Measurements from ENCODE around the gene OVCA2.
A peak's percentile ranks its signal among the peaks of the same experiment; 100 is the strongest.

The OVCA2 gene

GRCh38 chr17:2015314-2015713 lies 26.5 kb upstream of the OVCA2 start:
- DNase-seq, result no peak

GRCh38 chr17:2016494-2016893 lies 25.3 kb upstream of the OVCA2 start:
- no peak for DNase-seq

- no peak for DNase-seq
Observed at GRCh38 chr17:2017274-2017941, 24.4 kb upstream of the OVCA2 start.

DNA sequence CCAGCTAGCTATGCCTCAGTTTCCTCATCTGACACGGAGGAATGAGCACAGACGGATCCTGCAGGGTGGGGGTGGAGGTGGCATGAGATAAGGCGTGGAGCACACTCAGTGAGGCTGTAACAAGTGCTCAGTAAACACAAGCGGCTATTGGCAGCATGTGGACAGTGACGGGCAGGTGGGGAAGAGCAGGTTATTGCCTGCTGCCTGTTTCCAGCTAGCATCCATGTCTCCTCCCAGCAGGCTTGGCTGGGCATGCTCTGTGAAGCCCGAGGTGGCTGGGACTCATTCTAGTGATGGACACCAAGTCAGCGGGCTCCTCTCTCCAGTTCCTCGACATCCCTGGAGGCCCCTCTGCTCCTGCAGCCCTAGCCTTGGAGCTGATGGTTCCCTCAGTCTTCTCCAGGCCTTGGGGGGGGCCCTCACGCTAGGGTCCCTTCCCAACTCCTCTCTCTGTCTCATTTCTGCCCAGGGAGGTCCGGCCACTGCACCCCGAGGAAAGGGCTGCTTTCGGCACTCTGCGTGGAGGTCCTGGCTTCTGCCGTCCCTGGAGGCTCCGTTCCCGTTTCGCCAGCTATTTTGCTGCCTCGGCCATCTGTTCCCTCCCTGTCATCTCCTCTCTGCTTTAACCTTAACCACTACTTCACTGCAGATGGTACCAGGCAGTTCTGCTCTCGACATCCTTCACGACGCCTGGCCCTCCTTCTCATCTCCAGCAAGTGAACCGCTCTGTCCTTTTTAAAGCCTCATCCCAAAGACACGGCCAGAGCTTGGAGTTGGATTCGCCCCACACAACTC lies 22.9 kb upstream of the OVCA2 start:
- peak; percentile 13 for DNase-seq

- DNase-seq, result no peak
Observed at GRCh38 chr17:2019723-2020122, 22.1 kb upstream of the OVCA2 start.

- DNase-seq, result no peak
Observed at GRCh38 chr17:2020721-2021120, 21.1 kb upstream of the OVCA2 start.

DNA sequence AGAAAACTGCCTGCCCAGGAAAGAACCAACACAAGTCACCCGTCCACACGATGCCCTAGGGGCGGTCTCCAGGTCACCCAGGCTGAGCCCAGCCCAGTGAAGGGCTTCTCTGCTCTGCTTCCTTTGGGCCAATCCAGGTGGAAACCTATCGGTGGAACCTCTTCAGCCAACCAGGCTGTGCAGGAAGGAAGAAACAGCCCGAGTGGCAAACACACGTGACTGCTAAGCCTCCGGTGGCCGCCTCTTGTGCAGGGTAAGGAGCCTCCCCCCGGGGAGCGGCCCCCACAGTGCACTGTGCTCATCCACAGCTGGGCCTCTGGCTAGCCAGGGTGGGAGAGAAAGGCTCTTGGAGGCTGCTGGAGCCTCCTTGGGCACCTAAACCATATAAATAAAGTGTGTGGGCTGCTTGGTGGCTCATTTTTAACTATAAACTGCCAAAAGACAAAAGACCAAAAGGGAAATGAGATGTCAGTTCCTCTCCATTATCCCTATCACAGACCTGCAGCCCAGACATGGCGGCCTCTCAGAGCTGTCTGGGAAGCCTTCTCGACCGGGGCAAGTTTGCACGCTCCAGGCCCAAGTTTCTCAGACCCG lies 19.1 kb upstream of the OVCA2 start:
- no peak for DNase-seq

GRCh38 chr17:2023256-2023655 lies 18.6 kb upstream of the OVCA2 start:
- DNase-seq, result no peak

- no peak for DNase-seq
Observed at GRCh38 chr17:2023692-2024571, 17.9 kb upstream of the OVCA2 start.

DNA sequence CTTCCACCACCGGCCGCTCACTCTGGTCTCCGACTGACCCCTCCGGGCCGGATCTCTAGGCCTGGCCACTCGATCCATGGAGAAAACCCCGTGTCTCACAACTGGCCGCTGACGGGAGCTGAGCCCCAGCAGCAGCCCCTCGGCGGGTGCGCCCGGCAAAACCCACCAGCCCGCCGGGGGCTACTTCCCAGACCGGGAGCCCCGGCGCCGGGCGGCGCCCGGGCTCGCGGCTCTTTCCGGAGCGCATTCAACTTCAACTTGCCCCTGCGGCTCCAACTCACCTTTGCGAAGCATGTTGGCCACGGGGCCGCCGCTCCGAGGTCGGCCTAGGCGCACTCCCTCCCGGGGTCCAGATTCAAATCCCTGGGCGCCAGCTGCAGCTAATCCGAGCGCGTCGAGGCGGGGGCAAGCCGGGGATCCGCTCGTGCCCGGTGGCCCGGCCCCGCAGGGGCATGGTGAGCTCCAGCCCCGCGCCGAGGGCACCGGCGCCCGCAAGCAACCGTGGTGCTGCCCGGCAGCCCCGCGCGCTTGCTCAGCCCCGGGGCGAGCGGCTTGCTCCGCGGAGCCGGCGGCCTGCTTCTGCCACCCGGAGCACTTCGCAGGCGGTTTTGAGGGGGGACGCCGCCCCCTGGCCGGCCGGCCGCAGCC lies 17.1 kb upstream of the OVCA2 start:
- no peak for DNase-seq

DNA sequence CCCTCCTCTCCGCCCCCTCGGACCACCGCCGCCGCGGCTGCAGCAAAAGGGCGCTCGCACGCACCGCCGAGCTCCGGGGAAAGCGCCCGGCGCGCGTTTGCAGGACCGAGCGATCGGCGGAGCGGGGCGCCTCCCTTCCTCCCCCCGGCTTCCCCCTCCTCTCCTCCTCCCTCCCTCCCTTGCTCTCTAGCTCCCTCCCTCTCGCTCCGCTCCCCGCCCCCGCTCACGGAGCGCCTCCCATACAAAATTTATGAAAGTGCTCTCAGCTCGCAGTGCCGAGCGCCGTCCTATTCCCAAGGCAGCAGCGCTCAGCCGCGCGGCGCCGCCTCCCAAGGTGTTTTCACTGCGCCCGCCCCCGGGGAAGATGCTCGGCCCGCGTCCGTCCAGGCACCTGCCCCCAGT lies 16.6 kb upstream of the OVCA2 start, which contains the start of gene RTN4RL1:
TSS of gene RTN4RL1 (minus strand) at position 115 of the 402 bp plus-strand sequence. CDS start 469 bp downstream, outside the sequence.
- no peak for DNase-seq

DNA sequence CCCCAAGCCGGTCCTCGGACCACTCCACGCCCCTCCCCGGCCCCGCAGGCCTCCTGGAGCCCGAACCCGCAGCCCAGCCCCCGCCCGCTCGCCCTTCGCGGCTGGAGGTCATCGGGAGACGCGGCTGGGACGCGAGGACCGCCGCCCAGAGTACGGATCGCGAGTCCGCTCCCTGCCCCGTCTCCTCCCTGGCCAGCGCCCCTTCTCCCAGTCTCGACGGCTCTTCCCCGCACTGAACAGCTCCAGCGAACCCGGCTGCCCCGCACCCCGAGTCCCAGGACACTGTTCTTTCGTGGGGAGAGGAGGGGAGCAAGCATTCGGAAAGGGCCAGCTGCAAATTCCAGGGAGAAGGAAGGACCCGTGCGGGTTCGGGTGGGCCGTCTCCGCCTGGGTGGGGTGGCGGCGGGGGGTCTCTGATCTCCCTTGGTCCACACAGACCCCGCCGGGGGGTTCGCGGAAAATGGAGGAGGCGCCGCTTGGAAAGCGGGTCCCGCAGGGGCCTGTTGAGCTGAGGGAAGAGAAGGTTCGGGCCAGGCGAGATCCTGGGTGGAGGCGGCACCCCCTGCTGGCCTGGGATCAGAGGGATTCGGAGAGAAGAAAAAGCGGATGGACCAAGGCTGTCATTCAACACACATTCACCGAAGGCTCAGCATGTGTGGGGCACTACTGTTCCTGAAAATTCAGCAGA lies 16.1 kb upstream of the OVCA2 start:
- no peak for DNase-seq

DNA sequence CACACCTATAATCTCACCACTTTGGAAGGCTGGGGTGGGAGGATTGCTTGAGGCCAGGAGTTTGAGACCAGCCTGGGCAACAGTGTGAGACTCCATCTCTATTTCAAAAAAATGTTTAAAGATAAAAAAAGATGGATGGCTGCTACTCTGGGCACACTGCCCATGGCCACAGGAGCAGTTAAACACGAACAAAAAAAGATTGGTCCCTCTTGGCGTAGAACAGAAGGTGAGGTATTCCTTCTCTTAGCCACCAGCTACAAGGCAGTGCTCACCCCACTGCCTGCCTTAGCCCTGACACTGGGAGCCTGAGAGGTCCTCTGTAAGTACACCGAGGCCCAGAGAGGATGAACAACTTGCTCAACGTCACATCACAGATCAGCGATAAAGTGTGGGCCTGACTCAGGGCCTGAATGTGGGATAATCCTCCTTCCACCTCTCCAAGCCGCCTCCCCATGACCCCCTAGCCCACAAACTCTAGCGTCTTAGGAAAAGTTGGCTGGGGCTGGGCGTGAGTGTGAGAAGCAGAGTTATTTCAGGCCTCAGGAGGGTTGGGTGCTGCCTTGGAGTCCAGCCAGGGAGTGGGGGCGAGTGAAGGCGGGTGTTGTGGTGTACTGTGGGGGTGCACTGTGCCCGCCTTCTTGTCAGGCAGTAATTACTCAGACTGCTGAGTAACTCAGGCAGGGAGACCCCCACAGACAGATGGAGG lies 14.1 kb upstream of the OVCA2 start:
- no peak for DNase-seq

DNA sequence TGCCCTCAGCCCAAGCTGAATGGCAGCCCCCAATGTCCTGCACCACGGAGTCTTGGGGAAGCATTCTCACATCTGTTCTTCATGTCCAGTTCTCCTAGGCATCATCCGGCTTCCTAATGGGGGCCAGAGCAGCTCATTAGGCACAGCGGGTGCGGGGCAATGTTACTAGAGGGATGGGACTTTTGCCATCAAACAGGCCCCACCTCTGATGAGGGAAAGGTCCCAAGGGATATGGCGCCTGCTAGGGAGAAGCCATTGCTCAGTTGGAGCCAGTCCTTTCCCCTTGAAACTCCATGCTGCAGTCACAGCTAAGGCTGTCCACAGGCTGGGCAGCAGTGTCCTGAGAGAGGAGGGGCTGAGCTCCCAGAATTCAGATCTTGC lies 13.6 kb upstream of the OVCA2 start:
- no peak for DNase-seq

DNA sequence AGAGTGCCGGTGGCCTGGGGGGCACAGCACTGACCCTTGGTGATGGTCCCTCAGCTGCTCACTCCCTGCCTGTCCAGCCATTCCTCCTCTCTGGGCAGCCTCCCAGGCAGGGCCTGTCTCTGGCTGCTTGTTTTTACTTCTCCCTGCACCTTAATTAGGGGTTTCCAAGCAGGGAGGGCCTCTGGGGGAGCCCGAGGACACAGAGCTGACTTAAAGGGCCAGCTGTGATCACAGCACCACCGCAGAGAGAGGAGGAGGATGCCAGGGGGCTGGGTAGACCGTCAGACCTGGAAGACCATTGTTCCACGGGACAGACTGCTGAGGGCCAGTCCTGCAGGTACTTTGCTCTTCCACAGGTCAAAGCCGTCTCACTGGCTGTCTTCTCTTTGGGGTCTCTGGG lies 13.1 kb upstream of the OVCA2 start:
- no peak for DNase-seq

- DNase-seq, result peak; percentile 27
Observed at GRCh38 chr17:2029911-2030778, 11.7 kb upstream of the OVCA2 start, which contains the start of gene DPH1. Gene DPH1 (plus strand): TSS chr17:2030153. CDS start chr17:2030170, 17 bp downstream.

GRCh38 chr17:2030779-2031163 lies 11.1 kb upstream of the OVCA2 start:
- DNase-seq, result no peak

DNA sequence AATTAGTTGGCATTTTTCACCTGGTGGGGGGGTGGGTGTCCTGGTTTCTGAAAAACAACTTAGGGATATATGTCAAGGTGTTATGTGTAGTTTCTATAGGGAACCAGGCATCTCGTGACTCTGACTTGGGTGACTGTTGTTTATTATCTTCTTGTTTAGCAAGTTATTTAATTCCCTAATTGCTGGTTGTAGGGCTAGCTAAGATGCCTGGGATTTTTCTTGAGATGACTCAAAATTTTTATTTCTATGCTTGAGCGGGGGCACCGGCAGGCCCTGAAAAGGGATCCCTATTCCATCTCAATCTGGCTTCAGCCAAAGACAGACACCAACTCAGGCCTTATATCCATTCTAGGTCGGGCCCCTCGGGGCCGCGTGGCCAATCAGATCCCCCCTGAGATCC lies 8.7 kb upstream of the OVCA2 start:
- DNase-seq, result no peak

DNA sequence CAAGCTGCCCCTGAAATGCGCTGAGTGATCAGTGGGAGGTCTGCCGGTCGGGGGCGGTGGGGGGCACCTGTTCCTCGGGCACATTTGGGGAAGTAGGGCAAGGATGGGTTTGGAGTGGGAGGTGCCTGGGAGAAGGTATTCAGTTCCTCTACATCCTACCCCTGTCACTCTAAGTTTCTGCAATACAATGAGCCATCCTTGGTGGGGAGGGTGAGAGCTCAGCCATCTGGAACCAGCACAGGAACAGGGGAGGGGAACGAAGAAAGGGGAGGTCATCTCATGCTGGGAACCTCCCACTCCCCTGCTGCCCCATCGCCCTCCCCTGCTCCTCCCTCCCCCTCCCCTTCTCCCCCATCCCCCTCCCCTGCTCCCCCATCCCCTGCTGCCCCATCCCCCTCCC lies 7.7 kb upstream of the OVCA2 start:
- DNase-seq, result no peak
